Cerebellar nuclear complex (tissue), 1 donor: Measurements from ENCODE around the gene RABEP1.
"Not testable (repeated sequence)": the region's sequence is repeated elsewhere in the genome, so short reads cannot be mapped to it uniquely, and the experiment has no call there.

Source experiments
- DNase-seq, 2 experiments: peaks; one replicate each; lab custom pipeline; 2025; lab: John Stamatoyannopoulos, UW

RABEP1 gene

GRCh38 chr17:5424909-5425308, 142.8 kb downstream of the RABEP1 start:
- DNase-seq: no peak

- DNase-seq: no peak
Observed at GRCh38 chr17:5425826-5426225, 143.7 kb downstream of the RABEP1 start.

- no peak for DNase-seq
Observed at GRCh38 chr17:5429191-5429887, 147.3 kb downstream of the RABEP1 start.

- no peak for DNase-seq
Observed at GRCh38 chr17:5430413-5430999, 148.4 kb downstream of the RABEP1 start.

GRCh38 chr17:5431234-5431633, 149.2 kb downstream of the RABEP1 start:
- not testable (repeated sequence) for DNase-seq

- no peak for DNase-seq
Observed at GRCh38 chr17:5431949-5432556, 150.0 kb downstream of the RABEP1 start.

- no peak for DNase-seq
Observed at GRCh38 chr17:5434984-5435383, 152.9 kb downstream of the RABEP1 start.
